Activated CD4-positive, alpha-beta T cell treated with anti-CD3 and anti-CD28 coated beads, Interleukin-2, amount 50 U/mL, for 4 hours (primary cell): ENCODE measurements around the gene IPO5.
"Not testable (repeated sequence)": the region's sequence is repeated elsewhere in the genome, so short reads cannot be mapped to it uniquely, and the experiment has no call there.

Experiments
- DNase-seq, 2 experiments: peaks; one replicate each; pipeline ENCODE4 v3.0.0-alpha.2; 2020

The IPO5 gene

GRCh38 chr13:97951376-97951775 is 2.1 kb upstream of the IPO5 start:
- no peak for DNase-seq

GRCh38 chr13:97952831-97953230 is 644 bp upstream of the IPO5 start:
- not testable (repeated sequence) for DNase-seq

DNA sequence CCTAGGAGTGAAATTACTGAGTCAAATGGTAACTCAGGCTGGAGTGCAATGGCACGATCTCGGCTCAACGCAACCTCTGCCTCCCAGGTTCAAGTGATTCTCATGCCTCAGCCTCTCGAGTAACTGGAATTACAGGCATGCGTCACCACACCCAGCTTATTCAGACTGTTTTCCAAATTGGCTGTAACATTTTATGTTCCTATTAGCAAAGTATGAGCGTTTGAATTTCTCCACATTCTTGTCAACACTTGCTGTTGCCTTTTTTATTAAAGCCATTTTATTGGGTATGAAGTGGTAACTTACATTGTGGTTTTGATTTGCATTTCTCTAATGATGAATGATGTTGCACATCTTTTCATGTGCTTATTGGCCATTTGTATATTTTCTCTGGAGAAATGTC is 7.9 kb downstream of the IPO5 start:
- DNase-seq: no peak

DNA sequence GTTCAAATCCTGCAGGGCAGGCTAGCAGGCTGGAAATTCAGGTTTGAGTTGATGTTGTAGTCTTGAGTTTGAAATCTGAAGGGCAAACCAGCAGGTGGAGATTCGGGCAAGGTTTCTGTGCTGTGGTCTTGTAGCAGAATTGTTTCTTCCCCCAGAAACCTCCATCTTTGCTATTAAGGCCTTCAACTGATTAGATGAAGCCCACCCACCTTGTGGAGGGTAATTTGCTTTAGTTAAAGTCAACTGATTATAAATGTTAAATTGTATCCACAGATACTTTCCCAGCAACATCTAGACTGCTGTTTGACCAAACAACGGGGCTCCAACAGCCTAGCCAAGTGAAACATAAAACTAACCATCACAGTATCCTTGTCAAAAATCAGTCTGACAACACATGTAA is 9.4 kb downstream of the IPO5 start:
- DNase-seq: no peak

GRCh38 chr13:97967226-97967625 is 13.8 kb downstream of the IPO5 start:
- no peak for DNase-seq

- no peak for DNase-seq
Measured at GRCh38 chr13:97967948-97968347, 14.5 kb downstream of the IPO5 start.

DNA sequence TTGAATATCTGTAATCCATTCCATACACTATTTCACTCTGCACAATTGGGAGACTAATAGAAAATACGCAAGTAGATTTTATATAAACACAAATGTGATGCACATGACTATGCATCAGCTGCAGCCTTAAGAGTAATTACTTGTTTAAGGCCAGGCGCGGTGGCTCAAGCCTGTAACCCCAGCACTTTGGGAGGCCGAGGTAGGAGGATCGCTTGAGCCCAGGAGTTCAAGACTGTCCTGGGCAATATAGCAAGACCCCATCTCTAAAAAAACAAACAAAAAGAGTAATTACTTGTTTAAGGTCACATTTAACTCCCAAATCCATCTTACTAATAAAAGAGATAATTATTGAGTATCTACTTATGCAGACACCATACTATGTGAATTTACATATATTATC is 18.0 kb downstream of the IPO5 start:
- DNase-seq: no peak

GRCh38 chr13:97974773-97975172 is 21.3 kb downstream of the IPO5 start:
- DNase-seq: no peak

- DNase-seq: no peak
Measured at GRCh38 chr13:97975280-97975847, 21.9 kb downstream of the IPO5 start.

- DNase-seq: peak; percentile 82 to 86
Measured at GRCh38 chr13:97975848-97976609, 22.6 kb downstream of the IPO5 start.

DNA sequence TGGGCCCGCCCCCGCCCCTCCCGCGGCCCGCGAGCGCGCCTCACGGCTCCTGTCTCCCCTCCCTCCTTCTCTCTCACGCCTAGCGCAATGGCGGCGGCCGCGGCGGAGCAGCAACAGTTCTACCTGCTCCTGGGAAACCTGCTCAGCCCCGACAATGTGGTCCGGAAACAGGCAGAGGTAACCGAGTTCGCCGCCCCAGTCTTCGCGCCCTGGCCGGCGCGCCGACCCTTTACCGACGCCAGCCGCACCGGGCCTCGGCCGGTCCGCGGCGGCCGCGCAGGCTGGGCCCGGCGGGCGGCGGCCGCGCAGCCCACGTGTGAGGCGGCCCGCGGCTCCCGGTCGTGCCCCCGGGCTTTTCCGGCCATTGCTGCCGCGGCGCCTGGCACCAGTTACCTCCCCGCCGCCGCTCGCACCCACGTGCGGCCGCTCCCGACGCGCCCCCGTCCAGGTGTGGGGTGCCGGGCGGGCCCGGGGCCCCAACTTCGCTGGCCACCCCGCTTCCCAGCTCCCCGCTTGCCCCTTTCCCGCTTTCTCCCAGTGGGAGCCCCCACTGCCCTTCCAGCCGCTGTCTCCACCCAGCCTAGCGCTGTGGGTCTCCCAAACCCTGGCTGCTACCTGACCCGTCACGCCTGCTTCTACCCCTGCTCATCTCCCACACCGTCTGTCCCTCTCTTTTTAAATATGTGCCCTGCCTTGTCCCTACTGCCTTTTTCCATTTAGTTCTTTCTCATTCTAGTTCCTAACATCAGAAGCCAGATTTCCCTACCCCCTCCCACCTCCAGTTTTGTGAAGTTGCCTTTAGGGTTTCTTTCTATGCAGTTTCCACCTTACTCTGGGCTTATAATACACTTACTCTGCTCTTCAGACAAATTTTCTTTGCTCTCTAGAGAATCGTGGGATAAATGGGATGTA is 23.4 kb downstream of the IPO5 start:
- peak; percentile 12 to 13 for DNase-seq

- DNase-seq: no peak
Measured at GRCh38 chr13:97977982-97978381, 24.5 kb downstream of the IPO5 start.

DNA sequence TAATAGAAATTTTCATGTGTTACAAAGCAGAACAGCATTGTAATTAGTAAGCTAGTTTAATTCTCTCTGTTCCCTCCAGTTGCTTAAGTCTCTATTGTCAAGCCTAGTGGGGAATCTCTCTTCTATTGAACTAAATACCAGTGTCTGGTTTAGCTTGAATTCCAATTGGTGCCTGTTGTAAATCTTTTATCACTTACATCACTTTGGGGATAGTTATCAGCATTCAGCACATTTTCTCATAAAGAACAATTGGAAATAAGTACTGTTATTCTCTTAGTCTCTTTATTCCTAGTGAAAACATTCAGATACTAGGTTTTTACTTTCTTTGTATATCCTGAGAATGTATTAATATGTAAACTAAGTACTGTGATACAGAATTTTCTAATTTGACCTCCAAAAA is 25.2 kb downstream of the IPO5 start:
- no peak for DNase-seq

- no peak for DNase-seq
Measured at GRCh38 chr13:97979051-97979450, 25.6 kb downstream of the IPO5 start.

- no peak for DNase-seq
Measured at GRCh38 chr13:97979556-97979955, 26.1 kb downstream of the IPO5 start.

DNA sequence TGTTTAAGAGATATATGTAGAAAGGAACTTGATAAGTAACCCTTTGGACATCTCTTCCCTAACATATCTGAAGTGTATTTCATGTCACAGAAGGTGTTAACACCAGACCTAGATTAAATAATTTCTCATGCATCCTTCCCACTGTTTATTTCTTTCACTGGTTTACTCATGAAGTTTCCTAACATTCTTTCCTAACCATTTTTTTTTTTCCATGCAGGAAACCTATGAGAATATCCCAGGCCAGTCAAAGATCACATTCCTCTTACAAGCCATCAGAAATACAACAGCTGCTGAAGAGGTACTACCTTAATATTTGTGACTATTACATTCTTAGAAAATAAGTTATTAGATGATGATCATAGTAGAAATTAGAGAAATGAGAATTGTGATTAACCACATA is 28.8 kb downstream of the IPO5 start:
- no peak for DNase-seq

DNA sequence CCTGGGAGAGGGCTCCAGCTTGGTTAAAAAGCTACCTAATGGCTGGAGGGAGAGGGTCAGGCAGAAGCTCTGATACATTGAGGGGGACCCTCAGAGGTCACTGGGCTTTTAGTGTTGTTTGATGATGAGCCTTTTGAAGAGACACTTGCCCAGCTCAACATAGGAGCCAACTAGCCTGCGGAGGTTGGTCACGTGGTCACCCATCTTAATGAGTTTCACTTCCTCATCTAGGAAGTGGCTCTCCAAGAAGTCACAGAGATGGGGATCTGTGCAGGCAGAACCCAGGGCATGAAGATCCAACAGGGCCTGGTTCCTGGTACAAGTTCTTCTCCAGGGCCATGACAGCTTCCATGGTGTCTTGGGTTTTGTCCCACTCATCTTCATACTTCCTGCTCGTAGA is 33.4 kb downstream of the IPO5 start:
- DNase-seq: no peak

GRCh38 chr13:97999653-98000052 is 46.2 kb downstream of the IPO5 start:
- no peak for DNase-seq

- DNase-seq: no peak
Measured at GRCh38 chr13:98004107-98004506, 50.6 kb downstream of the IPO5 start.

DNA sequence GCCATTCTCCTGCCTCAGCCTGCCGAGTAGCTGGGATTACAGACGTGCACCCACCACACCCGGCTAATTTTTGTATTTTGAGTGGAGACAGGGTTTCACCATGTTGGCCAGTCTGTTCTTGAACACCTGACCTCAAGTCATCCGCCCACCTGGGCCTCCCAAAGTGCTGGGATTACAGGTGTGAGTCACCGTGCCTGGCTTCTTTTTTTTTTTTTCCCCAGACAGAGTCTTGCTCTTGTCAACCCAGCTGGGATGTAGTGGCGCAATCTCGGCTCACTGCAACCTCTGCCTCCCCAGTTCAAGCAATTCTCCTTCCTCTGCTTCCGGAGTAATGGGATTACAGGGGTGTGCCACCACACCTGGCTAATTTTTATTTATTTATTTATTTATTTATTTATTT is 51.5 kb downstream of the IPO5 start:
- not testable (repeated sequence) for DNase-seq

DNA sequence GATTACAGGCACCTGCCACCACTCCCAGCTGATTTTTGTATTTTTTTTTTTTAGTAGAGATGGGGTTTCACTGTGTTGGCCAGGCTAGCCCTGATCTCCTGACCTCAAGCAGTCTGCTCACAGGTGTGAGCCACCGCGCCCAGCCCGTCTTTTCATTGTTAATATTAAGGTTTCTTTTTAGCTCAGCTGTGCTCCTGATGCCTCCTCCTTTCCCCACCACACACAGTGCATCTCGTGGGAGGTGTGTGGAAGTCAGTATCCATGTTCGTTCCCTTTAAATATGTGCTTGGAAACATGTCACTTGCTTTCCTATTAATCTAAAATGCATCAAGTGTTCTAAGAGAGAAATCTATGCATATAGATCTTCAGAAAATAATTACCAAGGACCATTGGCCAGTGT is 53.5 kb downstream of the IPO5 start:
- no peak for DNase-seq

- no peak for DNase-seq
Measured at GRCh38 chr13:98013241-98013640, 59.8 kb downstream of the IPO5 start.

- no peak for DNase-seq
Measured at GRCh38 chr13:98014766-98015165, 61.3 kb downstream of the IPO5 start.

GRCh38 chr13:98018293-98018692 is 64.8 kb downstream of the IPO5 start:
- no peak for DNase-seq
